Prostate gland (tissue), 2 donors: ENCODE results near the gene ITPR2.
"Not testable (repeated sequence)": the region's sequence is repeated elsewhere in the genome, so short reads cannot be mapped to it uniquely, and the experiment has no call there.

ENCODE experiments used
- POLR2AphosphoS5 ChIP-seq: sonication (generic); formaldehyde crosslinking; IDR thresholded peaks from one replicate; pipeline ENCODE4 v1.6.1; 2017; ENCODE audit warnings: antibody characterized with exemption
- TF ChIP-seq, protein P1 (sequence below), 4 experiments: fragments of 200-600 bp in 2 of 4; fragments of 450-650 bp in 2 of 4; sonication (generic) in 2 of 4; IDR thresholded peaks; 1 replicate in 3 of 4; 2 replicates in 1 of 4; pipeline ENCODE4 v1.5.1; 2016 to 2019; ENCODE audit warnings: antibody characterized with exemption in 4 of 4, mild to moderate bottlenecking in 2 of 4, moderate library complexity in 2 of 4

DNA sequence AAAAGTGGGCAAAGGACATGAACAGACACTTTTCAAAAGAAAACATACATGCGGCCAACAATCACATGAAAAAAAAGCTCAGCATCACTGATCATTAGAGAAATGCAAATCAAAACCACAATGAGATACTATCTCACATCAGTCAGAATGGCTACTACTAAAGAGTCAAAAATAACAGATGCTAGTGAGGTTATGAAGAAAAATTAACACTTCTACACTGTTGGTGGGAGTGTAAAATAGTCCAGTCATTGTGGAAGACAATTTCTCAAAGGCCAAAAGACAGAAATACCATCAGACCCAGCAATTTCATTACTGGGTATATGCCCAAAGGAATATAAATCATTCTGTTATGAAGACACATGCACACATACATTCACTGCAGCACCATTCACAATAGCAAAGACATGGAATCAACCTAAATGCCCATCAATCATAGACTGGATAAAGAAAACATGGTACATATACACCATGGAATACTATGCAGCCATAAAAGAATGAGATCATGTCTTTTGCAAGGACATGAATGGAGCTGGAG, 103.8 kb downstream of the ITPR2 start:
- TF ChIP-seq, protein P1, sequence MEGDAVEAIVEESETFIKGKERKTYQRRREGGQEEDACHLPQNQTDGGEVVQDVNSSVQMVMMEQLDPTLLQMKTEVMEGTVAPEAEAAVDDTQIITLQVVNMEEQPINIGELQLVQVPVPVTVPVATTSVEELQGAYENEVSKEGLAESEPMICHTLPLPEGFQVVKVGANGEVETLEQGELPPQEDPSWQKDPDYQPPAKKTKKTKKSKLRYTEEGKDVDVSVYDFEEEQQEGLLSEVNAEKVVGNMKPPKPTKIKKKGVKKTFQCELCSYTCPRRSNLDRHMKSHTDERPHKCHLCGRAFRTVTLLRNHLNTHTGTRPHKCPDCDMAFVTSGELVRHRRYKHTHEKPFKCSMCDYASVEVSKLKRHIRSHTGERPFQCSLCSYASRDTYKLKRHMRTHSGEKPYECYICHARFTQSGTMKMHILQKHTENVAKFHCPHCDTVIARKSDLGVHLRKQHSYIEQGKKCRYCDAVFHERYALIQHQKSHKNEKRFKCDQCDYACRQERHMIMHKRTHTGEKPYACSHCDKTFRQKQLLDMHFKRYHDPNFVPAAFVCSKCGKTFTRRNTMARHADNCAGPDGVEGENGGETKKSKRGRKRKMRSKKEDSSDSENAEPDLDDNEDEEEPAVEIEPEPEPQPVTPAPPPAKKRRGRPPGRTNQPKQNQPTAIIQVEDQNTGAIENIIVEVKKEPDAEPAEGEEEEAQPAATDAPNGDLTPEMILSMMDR (IDR thresholded peaks at IDR 0.05), result not testable (repeated sequence)
- not testable (repeated sequence) for TF ChIP-seq POLR2AphosphoS5
